Osteocyte (in vitro differentiated cells): ENCODE data around the gene CDH24. TPM values are rescaled to one million over a fixed set of nuclear protein-coding genes. Genes with fewer than 3 reads are reported as not detected.
A peak's percentile ranks its signal among the peaks of the same experiment; 100 is the strongest.
"Not testable (repeated sequence)": the region's sequence is repeated elsewhere in the genome, so short reads cannot be mapped to it uniquely, and the experiment has no call there.

Experiments
- DNase-seq: peaks from one replicate; pipeline ENCODE4 v3.0.0; 2021; ENCODE audit warnings: mixed read lengths; ENCODE audit not compliant: unreplicated experiment; ENCODE audit errors: extremely low spot score
- H3K27ac Mint-ChIP-seq: one replicate; pipeline ENCODE4 v1.8.0; 2021; ENCODE audit warnings: mild to moderate bottlenecking, mixed read lengths; ENCODE audit not compliant: unreplicated experiment
- H3K27me3 Mint-ChIP-seq: one replicate; pipeline ENCODE4 v1.8.0; 2021; ENCODE audit warnings: mixed read lengths; ENCODE audit not compliant: unreplicated experiment
- H3K36me3 Mint-ChIP-seq: one replicate; pipeline ENCODE4 v1.8.0; 2021; ENCODE audit warnings: mixed read lengths; ENCODE audit not compliant: unreplicated experiment
- H3K4me1 Mint-ChIP-seq: one replicate; pipeline ENCODE4 v1.8.0; 2021; ENCODE audit warnings: mixed read lengths; ENCODE audit not compliant: unreplicated experiment
- H3K4me3 Mint-ChIP-seq: one replicate; pipeline ENCODE4 v1.8.0; 2021; ENCODE audit warnings: mild to moderate bottlenecking, moderate library complexity, mixed read lengths; ENCODE audit not compliant: unreplicated experiment
- H3K9me3 Mint-ChIP-seq: one replicate; pipeline ENCODE4 v1.8.0; 2021; ENCODE audit warnings: mixed read lengths; ENCODE audit not compliant: unreplicated experiment
- total RNA-seq: library from RNA; stranded (reverse); gene quantifications from 2 replicates; pipeline ENCODE4 v1.2.1, GENCODE V29; 2021
- TF ChIP-seq, protein P1 (sequence below): fragments of 200-600 bp; sonication (generic); IDR thresholded peaks from 2 replicates; pipeline ENCODE4 v1.5.0; 2021; ENCODE audit warnings: antibody characterized with exemption, mild to moderate bottlenecking, moderate library complexity

CDH24 gene
- total RNA-seq, 1 donor from 2014 or later = 13.3 TPM

DNA sequence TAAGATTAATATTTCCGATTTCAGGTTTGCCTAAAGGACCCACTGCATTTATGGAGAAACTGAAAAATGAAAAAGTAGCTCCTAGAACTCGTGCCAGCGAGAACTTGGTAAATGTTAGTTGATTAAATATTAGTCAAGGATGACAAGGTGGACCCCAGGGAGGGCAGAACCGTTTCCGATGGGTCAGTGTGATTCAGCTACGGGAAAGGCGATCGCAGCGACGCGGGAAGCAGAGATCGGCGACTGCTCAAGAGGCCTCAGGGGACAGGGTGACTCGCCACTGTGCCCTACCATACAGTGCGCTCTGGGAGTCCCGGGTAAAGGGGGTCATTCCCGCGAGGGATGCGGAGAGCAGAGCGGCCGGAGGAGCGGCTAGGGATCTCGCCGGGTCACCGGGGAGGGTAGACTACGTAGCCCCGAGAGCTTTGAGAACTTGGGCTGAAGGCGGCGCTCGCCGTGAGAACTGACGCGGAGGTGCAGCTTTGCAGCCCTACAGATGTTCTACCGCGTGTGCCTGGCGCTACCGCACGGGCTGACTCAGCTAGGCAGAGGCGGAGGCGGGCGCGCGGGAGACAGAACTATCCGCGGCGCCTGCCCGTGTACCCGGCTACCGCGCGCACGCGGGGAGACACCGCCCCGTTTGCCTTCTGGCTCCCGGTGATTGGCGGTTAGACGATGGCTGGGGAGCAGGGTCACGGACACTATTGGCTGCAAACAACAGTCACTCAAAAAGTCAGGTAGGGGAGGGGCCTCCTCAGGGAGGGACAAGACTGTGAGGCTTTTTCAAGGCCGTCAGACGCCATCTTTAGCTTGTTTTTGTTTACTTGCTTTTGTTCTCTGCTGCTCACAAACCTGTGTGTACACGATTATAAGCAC, 50.5 kb downstream of the CDH24 start:
- DNase-seq = peak; percentile 98
- peaks cover 43% of the 10 kb centered on the region for H3K4me1 Mint-ChIP-seq
- peak overlapping the region; percentile 94 for H3K4me3 Mint-ChIP-seq
- no peaks in the 10 kb centered on the region for H3K27me3 Mint-ChIP-seq
- H3K9me3 Mint-ChIP-seq = no peaks in the 10 kb centered on the region
- TF ChIP-seq, protein P1, sequence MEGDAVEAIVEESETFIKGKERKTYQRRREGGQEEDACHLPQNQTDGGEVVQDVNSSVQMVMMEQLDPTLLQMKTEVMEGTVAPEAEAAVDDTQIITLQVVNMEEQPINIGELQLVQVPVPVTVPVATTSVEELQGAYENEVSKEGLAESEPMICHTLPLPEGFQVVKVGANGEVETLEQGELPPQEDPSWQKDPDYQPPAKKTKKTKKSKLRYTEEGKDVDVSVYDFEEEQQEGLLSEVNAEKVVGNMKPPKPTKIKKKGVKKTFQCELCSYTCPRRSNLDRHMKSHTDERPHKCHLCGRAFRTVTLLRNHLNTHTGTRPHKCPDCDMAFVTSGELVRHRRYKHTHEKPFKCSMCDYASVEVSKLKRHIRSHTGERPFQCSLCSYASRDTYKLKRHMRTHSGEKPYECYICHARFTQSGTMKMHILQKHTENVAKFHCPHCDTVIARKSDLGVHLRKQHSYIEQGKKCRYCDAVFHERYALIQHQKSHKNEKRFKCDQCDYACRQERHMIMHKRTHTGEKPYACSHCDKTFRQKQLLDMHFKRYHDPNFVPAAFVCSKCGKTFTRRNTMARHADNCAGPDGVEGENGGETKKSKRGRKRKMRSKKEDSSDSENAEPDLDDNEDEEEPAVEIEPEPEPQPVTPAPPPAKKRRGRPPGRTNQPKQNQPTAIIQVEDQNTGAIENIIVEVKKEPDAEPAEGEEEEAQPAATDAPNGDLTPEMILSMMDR = peak; percentile 46
- peak overlapping the region; percentile 99 for H3K27ac Mint-ChIP-seq
- H3K36me3 Mint-ChIP-seq = peaks cover 2% of the 10 kb centered on the region

DNA sequence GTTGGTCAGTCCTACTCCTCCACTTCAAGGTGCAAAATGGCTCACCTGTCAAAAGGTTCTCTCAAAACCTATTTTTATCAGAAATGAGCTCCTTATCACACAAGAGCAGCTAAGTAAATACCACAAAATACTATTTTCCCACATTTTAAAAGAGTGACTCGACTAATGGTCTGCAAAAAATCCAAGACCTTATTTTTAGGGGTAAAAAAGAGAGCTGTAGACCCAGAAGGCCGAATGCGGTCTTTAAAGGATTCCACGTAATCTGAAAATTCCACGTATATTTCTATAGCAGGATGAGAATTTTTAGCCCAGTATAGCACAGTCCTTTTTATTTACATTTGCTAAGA, 51.2 kb downstream of the CDH24 start:
- H3K36me3 Mint-ChIP-seq = peaks cover 2% of the 10 kb centered on the region
- H3K9me3 Mint-ChIP-seq = no peaks in the 10 kb centered on the region

DNA sequence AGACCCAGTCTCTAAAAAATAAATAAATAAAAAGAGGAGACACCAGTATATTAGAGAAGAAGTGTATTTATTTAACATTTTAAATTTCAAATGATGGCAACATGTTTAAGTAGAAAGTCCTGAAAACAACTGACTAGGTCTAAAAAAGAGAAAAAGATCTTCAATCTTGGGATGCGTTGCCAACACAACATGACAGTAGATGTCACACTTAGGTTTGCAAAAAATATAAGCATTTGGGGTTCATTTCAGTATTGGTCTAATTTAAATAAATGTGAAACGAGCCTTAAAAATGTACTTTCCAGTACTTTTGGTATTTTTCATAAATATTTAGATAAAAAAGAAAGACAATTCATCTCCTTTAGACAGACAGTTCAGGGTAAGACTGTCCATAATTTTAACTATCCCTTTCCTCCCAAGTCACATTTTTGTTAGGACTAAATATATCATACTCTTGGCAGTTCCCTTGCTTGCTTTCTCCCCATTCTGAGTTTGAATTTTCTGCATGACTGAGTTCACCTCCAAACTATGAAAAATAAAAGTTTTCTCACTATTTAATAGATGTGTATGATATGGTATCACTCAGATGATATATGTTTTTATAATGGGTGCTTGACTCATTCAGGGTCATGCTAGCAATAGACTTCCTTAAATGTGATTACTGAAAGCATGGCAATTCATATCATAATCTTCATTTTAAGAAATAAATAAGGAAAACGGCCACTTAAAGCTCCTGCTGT, 51.7 kb downstream of the CDH24 start:
- TF ChIP-seq, protein P1 = no peak
- Mint-ChIP-seq H3K4me1 (peaks cover 43% of the 10 kb centered on the region), H3K27ac (peak overlapping the region; percentile 99), H3K9me3 (no peaks in the 10 kb centered on the region), H3K36me3 (peaks cover 2% of the 10 kb centered on the region), H3K4me3 (peak overlapping the region; percentile 94), H3K27me3 (no peaks in the 10 kb centered on the region)
- DNase-seq = no peak

More for the DNA sequence above, 51.2 kb downstream of the CDH24 start:
- TF ChIP-seq, protein P1 = no peak
- Mint-ChIP-seq H3K4me3 (peak overlapping the region; percentile 94), H3K27me3 (no peaks in the 10 kb centered on the region), H3K4me1 (peaks cover 43% of the 10 kb centered on the region), H3K27ac (peak overlapping the region; percentile 99)
- DNase-seq = no peak

DNA sequence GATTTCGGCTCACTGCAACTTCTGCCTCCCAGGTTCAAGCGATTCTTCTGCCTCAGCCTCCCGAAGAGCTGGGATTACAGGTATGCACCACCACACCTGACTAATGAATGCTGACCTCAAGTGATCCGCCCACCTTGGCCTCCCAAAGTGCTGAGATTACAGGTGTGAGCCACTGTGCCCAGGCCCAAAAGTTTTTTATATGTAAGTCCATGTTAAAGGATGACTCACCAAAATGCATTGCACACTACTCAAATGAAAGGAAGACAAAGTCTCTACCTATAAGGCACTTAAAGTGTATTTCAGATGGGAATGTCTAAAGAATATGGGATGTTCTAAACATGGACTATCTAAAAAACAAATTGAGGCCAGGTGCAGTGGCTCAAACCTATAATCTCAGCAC, 53.0 kb downstream of the CDH24 start:
- not testable (repeated sequence) for DNase-seq, H3K36me3 Mint-ChIP-seq, H3K9me3 Mint-ChIP-seq, H3K27ac Mint-ChIP-seq, H3K4me3 Mint-ChIP-seq, H3K27me3 Mint-ChIP-seq
- peaks cover 36% of the 10 kb centered on the region for H3K4me1 Mint-ChIP-seq

DNA sequence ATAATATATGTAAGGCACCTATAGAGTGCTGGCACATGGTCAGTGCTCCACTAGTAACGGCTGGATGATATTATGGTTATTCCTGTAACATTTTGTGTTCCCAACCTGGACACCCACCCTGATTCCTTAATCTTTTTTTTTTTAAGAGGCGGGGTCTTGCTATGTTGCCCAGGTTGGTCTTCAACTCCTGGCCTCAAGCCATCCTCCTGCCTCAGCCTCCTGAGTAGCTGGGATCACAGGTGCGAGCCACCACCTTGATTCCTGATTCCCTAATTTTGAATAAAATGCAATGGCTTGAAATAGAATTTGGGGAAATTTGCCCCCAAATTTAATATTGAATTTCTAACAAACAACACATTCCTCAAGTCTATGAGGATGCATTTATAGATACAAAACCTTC, 54.7 kb downstream of the CDH24 start:
- TF ChIP-seq, protein P1 = no peak
- Mint-ChIP-seq H3K27ac (no peak overlapping the region), H3K36me3 (peaks cover 2% of the 10 kb centered on the region), H3K4me1 (peaks cover 21% of the 10 kb centered on the region), H3K4me3 (no peak overlapping the region), H3K27me3 (no peaks in the 10 kb centered on the region), H3K9me3 (no peaks in the 10 kb centered on the region)
- DNase-seq = no peak
